A549 (cell line): Measurements from ENCODE around the gene ART4.

ENCODE experiments used
- BCL3 ChIP-seq: fragments of >200 bp; sonication (Bioruptor Twin); formaldehyde crosslinking; IDR thresholded peaks from 3 replicates; pipeline ENCODE4 v1.6.1; 2016
- CBX2 ChIP-seq: fragments of 200-600 bp; sonication (generic); IDR thresholded peaks from 2 replicates; pipeline ENCODE4 v1.6.1; 2016; ENCODE audit warnings: low read depth, mild to moderate bottlenecking, borderline replicate concordance
- CTCF ChIP-seq: fragments of >200 bp; sonication (Bioruptor Twin); formaldehyde crosslinking; IDR thresholded peaks from 3 replicates; pipeline ENCODE4 v1.5.1; 2016
- EHMT2 ChIP-seq: fragments of 200-600 bp; sonication (generic); IDR thresholded peaks from 2 replicates; pipeline ENCODE4 v1.6.1; 2016; ENCODE audit warnings: antibody characterized with exemption, low read depth, mild to moderate bottlenecking, moderate library complexity
- ELK1 ChIP-seq: fragments of 150-350 bp; IDR thresholded peaks from 2 replicates; pipeline ENCODE4 v1.6.1; 2014; ENCODE audit warnings: low read depth, mild to moderate bottlenecking, low read length
- EP300 ChIP-seq, 2 experiments: fragments of >200 bp; sonication (Bioruptor Twin); formaldehyde crosslinking; IDR thresholded peaks; 2 replicates in 1 of 2; 3 replicates in 1 of 2; pipeline ENCODE4 v1.6.1; 2016 to 2017
- HES2 ChIP-seq: fragments of >200 bp; sonication (Bioruptor Twin); formaldehyde crosslinking; IDR thresholded peaks from 2 replicates; pipeline ENCODE4 v1.6.1; 2016
- JUN ChIP-seq, 2 experiments: fragments of >200 bp; sonication (Bioruptor Twin); formaldehyde crosslinking; IDR thresholded peaks; 2 replicates in 1 of 2; 3 replicates in 1 of 2; pipeline ENCODE4 v1.6.1; 2016 to 2017
- MAFK ChIP-seq: fragments of 450-650 bp; IDR thresholded peaks from 2 replicates; pipeline ENCODE4 v1.6.1; 2014; ENCODE audit not compliant: partially characterized antibody
- MAX ChIP-seq: IDR thresholded peaks from 2 replicates; pipeline ENCODE4 v1.6.1; 2012
- POLR2A ChIP-seq: IDR thresholded peaks from 2 replicates; pipeline ENCODE4 v1.6.1; 2012; ENCODE audit warnings: mild to moderate bottlenecking, low read length
- RFX5 ChIP-seq: fragments of 450-650 bp; IDR thresholded peaks from 2 replicates; pipeline ENCODE4 v1.7.1; 2014; ENCODE audit warnings: antibody characterized with exemption, mild to moderate bottlenecking, moderate library complexity
- SMC3 ChIP-seq: fragments of >200 bp; sonication (Bioruptor Twin); formaldehyde crosslinking; IDR thresholded peaks from 3 replicates; pipeline ENCODE4 v1.6.1; 2018; ENCODE audit warnings: inconsistent platforms
- ZC3H11A ChIP-seq: fragments of 450-650 bp; IDR thresholded peaks from 2 replicates; pipeline ENCODE4 v1.6.1; 2014; ENCODE audit warnings: antibody characterized with exemption, mild to moderate bottlenecking

GRCh38 chr12:14886271-14886670, 42.9 kb upstream of the ART4 start:
- TF ChIP-seq EP300 (IDR thresholded peaks at IDR 0.05) (no peak), CTCF (no peak), HES2 (no peak), SMC3 (no peak), EHMT2 (no peak), MAFK (no peak), POLR2A (no peak), ZC3H11A (no peak), MAX (no peak), JUN (IDR thresholded peaks at IDR 0.05) (no peak), BCL3 (no peak), CBX2 (no peak), RFX5 (no peak), ELK1 (no peak)
